Stimulated activated CD8-positive, alpha-beta memory T cell treated with anti-CD3 and anti-CD28 coated beads, Interleukin-2, amount 100 ng/mL, for 48 hours (primary cell): ENCODE measurements around the gene PTPRN2.
"Not testable (repeated sequence)": the region's sequence is repeated elsewhere in the genome, so short reads cannot be mapped to it uniquely, and the experiment has no call there.

ENCODE experiments used
- DNase-seq, 2 donors: peaks; one replicate each; pipeline ENCODE4 v3.0.0-alpha.2; 2020; ENCODE audit warnings: low read depth in 2 of 2

PTPRN2 gene

GRCh38 chr7:157932498-157933218 lies 655.0 kb downstream of the PTPRN2 start:
- DNase-seq = no peak

DNA sequence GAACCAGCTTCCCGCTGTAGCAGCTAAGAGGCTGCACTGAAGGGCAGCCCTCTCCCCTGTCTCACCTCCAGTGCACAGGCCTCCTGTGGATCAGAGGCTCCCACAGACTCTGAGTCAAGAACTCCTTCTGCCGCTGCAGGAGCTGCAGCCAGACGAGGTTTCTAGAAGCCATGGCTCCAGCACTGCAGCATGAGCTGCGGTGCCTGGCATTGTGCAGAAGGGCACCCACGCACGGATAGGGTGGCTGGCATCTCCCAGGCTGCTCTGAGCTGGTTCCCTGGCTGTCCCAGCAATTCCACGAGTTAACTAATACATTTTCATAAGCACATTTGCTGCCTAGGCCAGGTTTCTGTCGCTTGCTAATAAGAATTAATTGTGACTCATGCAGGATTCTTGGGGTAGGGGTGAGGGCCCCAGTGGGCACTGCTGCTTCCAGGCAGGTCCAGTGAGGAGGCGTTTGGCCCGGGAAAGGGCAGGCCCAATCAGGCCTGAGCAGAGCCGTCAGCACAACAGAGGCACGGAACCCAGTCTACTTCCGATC lies 656.6 kb downstream of the PTPRN2 start:
- DNase-seq = no peak

DNA sequence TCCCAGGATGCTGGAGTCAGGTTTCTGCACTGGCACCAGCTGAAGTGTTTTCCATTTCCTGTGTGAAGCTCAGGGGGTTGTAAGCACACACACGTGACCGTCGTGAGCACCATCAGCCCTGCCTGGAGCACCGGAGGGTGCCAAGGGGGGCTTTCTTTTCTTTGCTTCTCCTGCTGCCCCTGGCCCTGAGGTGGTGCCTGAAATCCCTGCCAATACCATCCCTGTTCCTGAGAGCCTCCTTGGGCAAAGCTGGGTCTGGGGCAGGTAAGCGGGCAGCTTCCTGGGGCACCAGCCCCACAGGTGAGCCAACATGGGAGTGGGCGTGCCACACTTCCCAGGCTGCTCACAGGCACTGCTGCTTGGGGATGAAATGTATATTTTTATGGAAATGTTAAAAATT lies 657.2 kb downstream of the PTPRN2 start:
- DNase-seq = no peak

GRCh38 chr7:157929671-157930070 lies 658.0 kb downstream of the PTPRN2 start:
- DNase-seq = no peak

DNA sequence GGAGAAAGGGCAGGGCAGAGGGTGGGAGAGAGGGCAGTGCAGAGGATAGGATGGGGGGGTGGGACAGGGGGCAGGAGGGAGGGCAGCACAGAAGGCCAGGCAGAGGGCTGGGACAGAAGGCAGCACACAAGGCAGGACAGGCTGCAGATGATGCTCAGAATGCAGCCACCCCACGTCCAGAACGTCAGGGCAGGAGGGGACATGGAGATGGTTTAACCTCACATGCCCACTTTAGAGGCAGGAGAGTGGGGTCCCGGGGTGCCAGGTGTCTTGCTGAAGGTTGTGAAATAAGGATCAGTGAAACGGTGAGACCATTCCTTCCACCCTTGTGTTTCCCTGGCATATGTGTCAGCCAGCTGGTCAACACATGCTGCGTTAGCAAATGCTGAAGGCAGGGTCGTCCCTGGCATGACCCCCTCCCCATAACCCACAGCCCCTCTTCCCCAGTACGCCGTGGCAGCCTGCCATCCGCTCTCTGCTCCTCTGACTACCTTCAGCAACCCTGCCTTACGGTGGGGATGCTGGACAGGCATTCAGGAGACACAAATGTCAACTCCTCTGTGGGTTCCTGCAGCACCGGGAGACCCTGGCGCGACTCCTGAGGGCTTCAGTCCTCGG lies 658.7 kb downstream of the PTPRN2 start:
- no peak for DNase-seq

DNA sequence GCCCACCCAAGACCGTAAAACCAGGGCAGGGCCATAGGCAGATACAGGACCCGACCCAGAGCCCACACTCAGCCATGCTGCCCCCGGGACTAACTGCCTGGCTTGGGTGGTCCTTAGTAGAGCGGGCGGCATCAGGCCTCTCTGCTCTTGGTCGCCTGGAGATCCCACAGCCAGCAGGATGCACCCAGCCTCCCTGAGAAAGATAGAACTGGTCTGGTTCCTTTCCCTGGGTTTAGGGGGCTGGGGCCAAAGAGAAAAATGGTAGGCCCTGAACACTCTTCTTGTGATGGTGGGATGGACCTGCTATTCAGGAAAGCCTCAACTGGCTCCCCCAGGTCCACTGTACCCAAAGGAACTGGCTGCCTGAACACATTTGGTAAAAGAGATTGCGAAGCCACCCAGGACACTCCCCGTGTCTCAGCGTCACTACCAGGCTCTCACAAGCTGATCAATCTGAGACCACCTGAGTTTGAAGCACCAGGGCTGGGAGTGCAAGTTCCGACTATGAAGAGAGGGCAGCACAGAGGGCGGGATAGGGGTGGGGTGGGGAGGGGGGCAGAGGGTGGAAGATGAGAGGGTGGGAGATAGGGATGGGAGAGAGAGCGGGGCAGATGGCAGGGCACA lies 659.3 kb downstream of the PTPRN2 start:
- no peak for DNase-seq

- no peak for DNase-seq
These were observed 660.2 kb downstream of the PTPRN2 start for GRCh38 chr7:157927313-157927925.

- DNase-seq = no peak
These were observed 661.0 kb downstream of the PTPRN2 start for GRCh38 chr7:157926521-157927150.

DNA sequence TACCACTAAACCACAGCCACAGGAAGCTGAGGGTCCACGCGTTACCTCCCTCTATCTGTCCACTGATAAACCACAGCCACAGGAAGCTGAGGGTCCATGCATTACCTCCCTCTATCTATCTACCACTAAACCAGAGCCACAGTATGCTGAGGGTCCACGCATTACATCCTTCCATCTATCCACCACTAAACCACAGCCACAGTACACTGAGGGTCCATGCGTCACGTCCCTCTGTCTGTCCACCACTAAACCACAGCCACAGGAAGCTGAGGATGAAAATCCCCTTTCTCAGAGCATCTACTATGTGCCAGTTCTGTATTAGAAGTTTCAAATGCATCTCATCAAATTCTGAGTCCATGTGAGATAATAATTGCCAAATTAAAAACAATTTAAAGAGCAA lies 661.5 kb downstream of the PTPRN2 start:
- no peak for DNase-seq

GRCh38 chr7:157925383-157925875 lies 662.2 kb downstream of the PTPRN2 start:
- DNase-seq = no peak

GRCh38 chr7:157923903-157924630 lies 663.6 kb downstream of the PTPRN2 start:
- DNase-seq = no peak

GRCh38 chr7:157922576-157922975 lies 665.0 kb downstream of the PTPRN2 start:
- no peak for DNase-seq

- DNase-seq = no peak
These were observed 669.1 kb downstream of the PTPRN2 start for GRCh38 chr7:157918326-157919080.

DNA sequence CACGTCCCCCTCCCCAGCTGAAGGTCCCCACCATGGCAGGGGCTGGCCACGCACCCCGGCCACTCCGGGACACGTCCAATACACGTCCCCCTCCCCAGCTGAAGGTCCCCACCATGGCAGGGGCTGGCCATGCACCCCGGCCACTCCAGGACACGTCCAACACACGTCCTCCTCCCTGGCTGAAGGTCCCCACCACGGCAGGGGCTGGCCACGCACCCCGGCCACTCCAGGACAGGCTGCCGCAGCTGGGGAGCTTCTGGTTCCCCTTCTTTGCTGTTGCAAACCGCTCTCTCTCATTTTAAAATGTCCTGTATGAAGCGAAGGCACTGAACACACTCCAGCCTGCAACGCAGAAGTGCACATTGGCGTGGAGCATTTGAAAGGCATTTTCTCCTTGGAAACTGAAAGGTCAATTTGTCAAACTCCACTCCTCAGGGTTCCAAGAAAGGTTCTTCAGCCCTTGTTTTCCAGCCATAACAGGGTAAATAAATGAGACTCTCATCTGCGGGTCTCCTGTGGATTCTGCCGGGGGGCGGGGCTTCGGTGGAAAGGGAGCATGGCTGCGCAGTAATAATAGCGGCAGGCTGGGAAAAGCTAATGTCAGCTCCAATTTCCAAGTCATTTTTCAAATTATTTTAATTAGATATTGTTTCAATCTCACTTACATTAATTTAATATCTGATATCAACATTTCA lies 670.5 kb downstream of the PTPRN2 start:
- DNase-seq = no peak

DNA sequence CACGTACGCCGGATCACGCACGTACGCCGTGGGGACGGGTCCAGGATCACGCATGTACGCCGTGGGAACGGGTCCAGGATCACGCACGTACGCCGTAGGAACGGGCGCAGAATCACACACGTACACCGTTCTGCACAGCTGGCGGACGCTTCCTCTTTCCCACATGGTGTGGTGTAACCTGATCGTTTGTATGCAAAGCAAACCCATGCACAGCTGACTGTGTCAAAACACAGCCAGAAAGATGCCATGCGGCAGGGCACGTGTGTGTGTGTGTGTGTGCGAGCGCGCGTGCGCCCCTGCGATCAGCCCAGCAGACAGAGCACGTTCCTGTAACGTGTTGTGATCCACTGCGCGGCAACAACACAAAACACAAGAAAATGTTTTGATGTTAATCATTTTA lies 677.2 kb downstream of the PTPRN2 start:
- DNase-seq = no peak

DNA sequence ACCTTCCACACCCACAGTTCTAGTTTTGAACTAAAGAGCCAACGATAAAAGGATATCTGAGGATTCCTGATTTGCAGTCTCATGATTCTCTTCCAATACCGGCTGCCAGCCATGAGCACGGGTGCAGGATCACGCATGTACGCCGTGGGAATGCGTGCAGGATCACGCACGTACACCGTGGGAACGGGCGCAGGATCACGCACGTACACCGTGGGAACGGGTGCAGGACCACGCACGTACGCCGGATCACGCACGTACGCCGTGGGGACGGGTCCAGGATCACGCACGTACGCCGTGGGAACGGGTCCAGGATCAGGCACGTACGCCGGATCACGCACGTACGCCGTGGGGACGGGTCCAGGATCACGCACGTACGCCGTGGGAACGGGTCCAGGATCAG lies 677.6 kb downstream of the PTPRN2 start:
- DNase-seq = not testable (repeated sequence)

DNA sequence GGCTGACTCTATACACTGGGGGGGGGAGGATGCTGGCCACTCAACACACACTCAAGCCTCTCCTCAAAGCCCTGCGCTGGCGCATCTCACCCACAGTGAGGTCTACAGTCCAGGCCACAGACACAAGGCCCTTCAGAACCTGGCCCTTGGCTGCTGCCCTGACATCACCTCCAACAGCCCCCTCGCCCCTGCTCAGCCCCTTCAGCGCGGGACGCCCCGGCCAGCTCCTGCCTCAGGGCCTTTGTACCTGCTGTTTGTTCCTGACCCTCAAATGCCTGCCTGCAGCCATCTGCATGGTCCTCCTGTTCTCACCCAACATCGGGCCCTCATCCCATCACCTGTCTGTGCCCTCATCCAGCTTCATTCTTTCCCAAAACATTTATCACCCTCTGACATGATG lies 678.3 kb downstream of the PTPRN2 start:
- no peak for DNase-seq

DNA sequence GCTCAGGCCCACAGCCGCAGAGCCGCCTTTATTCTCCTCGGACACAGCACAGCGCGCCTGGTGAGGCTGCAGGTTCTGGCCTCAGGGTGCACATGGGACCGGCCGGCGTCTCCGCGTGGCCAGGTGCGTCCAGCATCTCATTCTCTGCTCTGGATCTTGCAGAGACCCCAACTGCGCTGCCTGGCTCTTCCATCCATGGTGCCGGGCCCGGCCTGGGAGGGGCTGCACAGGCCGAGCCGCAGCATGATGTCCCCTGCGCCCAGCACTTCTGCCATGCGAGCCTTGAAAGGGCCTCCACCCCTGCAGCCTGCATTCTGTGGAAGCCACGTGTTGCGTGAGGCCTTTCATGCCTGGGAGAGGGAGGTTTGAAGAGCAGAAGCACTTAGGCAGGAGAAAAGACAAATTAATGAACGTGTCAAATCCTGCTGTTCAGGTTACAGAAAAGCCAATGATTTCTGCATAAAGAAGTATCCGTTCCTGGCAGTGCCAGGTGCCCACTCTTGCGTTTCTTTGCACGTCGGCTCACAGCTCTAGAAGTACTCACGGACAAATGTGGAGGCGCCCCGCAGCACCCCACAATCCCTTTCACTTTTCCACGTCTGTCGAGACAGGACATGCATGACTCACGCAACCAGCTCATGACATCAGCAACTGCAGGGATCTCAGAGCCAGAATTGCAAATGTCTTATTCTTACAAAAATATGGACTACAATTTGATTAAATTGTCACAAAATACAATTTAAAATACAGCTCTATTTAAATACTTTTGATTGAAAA lies 679.4 kb downstream of the PTPRN2 start:
- no peak for DNase-seq

- DNase-seq = no peak
These were observed 680.5 kb downstream of the PTPRN2 start for GRCh38 chr7:157907091-157907490.
